Osteoblast (primary cell): Measurements from ENCODE around the gene PTPRT. TPM values are rescaled to one million over a fixed set of nuclear protein-coding genes. Genes with fewer than 3 reads are reported as not detected.

ENCODE experiments used
- DNase-seq: peaks from one replicate; pipeline ENCODE4 v3.0.0; 2011; ENCODE audit warnings: low spot score, mixed read lengths; ENCODE audit not compliant: insufficient read length; ENCODE audit errors: missing footprints
- H2AFZ ChIP-seq: 2 replicates; pipeline ENCODE4 v1.6.0; 2011; ENCODE audit warnings: mild to moderate bottlenecking, low read length
- H3K27ac ChIP-seq: 2 replicates; pipeline ENCODE4 v1.5.1; 2011; ENCODE audit warnings: mild to moderate bottlenecking, low read depth, low read length, moderate library complexity
- H3K27me3 ChIP-seq: 2 replicates; pipeline ENCODE4 v1.6.0; 2012; ENCODE audit warnings: mild to moderate bottlenecking, control low read depth, inconsistent platforms, low read length, moderate library complexity; ENCODE audit not compliant: insufficient read depth
- H3K36me3 ChIP-seq: 2 replicates; pipeline ENCODE4 v1.5.1; 2011; ENCODE audit warnings: mild to moderate bottlenecking, low read length, control low read depth, moderate library complexity; ENCODE audit not compliant: insufficient read depth
- H3K4me1 ChIP-seq: 2 replicates; pipeline ENCODE4 v1.5.1; 2011; ENCODE audit warnings: mild to moderate bottlenecking, low read length, control low read depth, moderate library complexity; ENCODE audit not compliant: insufficient read depth
- H3K4me2 ChIP-seq: 2 replicates; pipeline ENCODE4 v1.6.0; 2011; ENCODE audit warnings: mild to moderate bottlenecking, low read length; ENCODE audit not compliant: insufficient read depth
- H3K4me3 ChIP-seq: fragments of 200-600 bp; sonication (generic); 3 replicates; pipeline ENCODE4 v1.5.1; 2012; ENCODE audit warnings: mild to moderate bottlenecking, low read length, inconsistent platforms; ENCODE audit not compliant: insufficient read depth
- H3K79me2 ChIP-seq: 2 replicates; pipeline ENCODE4 v1.6.0; 2012; ENCODE audit warnings: mild to moderate bottlenecking, low read length, control low read depth, inconsistent platforms; ENCODE audit not compliant: insufficient read depth
- H3K9me3 ChIP-seq: 2 replicates; pipeline ENCODE4 v1.5.1; 2011; ENCODE audit warnings: low read depth, low read length, control low read depth
- H4K20me1 ChIP-seq: 2 replicates; pipeline ENCODE4 v1.6.0; 2012; ENCODE audit warnings: mild to moderate bottlenecking, low read length, control low read depth; ENCODE audit not compliant: insufficient read depth
- CTCF ChIP-seq: IDR thresholded peaks from 2 replicates; pipeline ENCODE4 v1.5.1; 2011; ENCODE audit warnings: mild to moderate bottlenecking, low read depth, low read length, moderate library complexity; ENCODE audit errors: extremely low read depth
- total RNA-seq: library from RNA; depleted of rRNA; stranded (reverse); fragments of >200 nt; gene quantifications from 2 replicates; pipeline ENCODE4 v1.2.3, GENCODE V29; 2012

Gene PTPRT
- total RNA-seq, 1 donor: not detected

GRCh38 chr20:42985628-42986027, 204.1 kb downstream of the PTPRT start:
- DNase-seq: no peak
- Histone ChIP-seq H3K4me2 (no peak overlapping the region), H3K4me1 (no peaks in the 10 kb centered on the region), H3K9me3 (no peaks in the 10 kb centered on the region), H2AFZ (no peak overlapping the region), H3K36me3 (no peaks in the 10 kb centered on the region), H4K20me1 (no peaks in the 10 kb centered on the region), H3K79me2 (no peaks in the 10 kb centered on the region), H3K27me3 (no peaks in the 10 kb centered on the region), H3K4me3 (no peak overlapping the region), H3K27ac (no peak overlapping the region)
- TF ChIP-seq CTCF: no peak

GRCh38 chr20:42982218-42982617, 207.5 kb downstream of the PTPRT start:
- no peaks in the 10 kb centered on the region for H3K36me3 ChIP-seq

GRCh38 chr20:42981253-42981652, 208.5 kb downstream of the PTPRT start:
- no peaks in the 10 kb centered on the region for H3K36me3 ChIP-seq
- DNase-seq: no peak
- H4K20me1 ChIP-seq: no peaks in the 10 kb centered on the region
- H3K4me2 ChIP-seq: no peak overlapping the region
- no peak overlapping the region for H3K4me3 ChIP-seq
- no peaks in the 10 kb centered on the region for H3K79me2 ChIP-seq
- H3K4me1 ChIP-seq: no peaks in the 10 kb centered on the region
- H2AFZ ChIP-seq: no peak overlapping the region
- H3K9me3 ChIP-seq: no peaks in the 10 kb centered on the region
- TF ChIP-seq CTCF: no peak
- no peaks in the 10 kb centered on the region for H3K27me3 ChIP-seq
- H3K27ac ChIP-seq: no peak overlapping the region

More at GRCh38 chr20:42982218-42982617, 207.5 kb downstream of the PTPRT start:
- no peak for DNase-seq
- no peaks in the 10 kb centered on the region for H3K4me1 ChIP-seq
- no peak overlapping the region for H3K4me2 ChIP-seq
- TF ChIP-seq CTCF: no peak
- H4K20me1 ChIP-seq: no peaks in the 10 kb centered on the region
- no peak overlapping the region for H3K27ac ChIP-seq
- H3K9me3 ChIP-seq: no peaks in the 10 kb centered on the region
- no peaks in the 10 kb centered on the region for H3K27me3 ChIP-seq
- H3K4me3 ChIP-seq: no peak overlapping the region
- no peak overlapping the region for H2AFZ ChIP-seq
- no peaks in the 10 kb centered on the region for H3K79me2 ChIP-seq

- H2AFZ ChIP-seq: no peak overlapping the region
- DNase-seq: no peak
- no peaks in the 10 kb centered on the region for H3K4me1 ChIP-seq
- no peak overlapping the region for H3K4me2 ChIP-seq
- H3K79me2 ChIP-seq: no peaks in the 10 kb centered on the region
- no peak overlapping the region for H3K27ac ChIP-seq
- H3K27me3 ChIP-seq: no peaks in the 10 kb centered on the region
- TF ChIP-seq CTCF: no peak
- H3K4me3 ChIP-seq: no peak overlapping the region
- H4K20me1 ChIP-seq: no peaks in the 10 kb centered on the region
- H3K36me3 ChIP-seq: no peaks in the 10 kb centered on the region
- peaks cover 2% of the 10 kb centered on the region for H3K9me3 ChIP-seq
These were observed 210.0 kb downstream of the PTPRT start for GRCh38 chr20:42979720-42980119.
